ENCODE data around the gene TSPAN7.

GRCh38 chrX:38656350-38656915 lies 95.1 kb downstream of the TSPAN7 start:
- TF ChIP-seq GATA2 (IDR thresholded peaks at IDR 0.05; ENCODE audit: low read depth, low read length) (no peak), GATA3 (IDR thresholded peaks at IDR 0.05; ENCODE audit: low read depth, low read length) (no peak)

Data from SH-SY5Y (cell line).